LoVo (cell line): Measurements from ENCODE around the gene NFATC1.

Source experiments
- DNase-seq: peaks from one replicate; pipeline ENCODE4 v3.0.0-alpha.2; 2016; ENCODE audit warnings: low spot score

The NFATC1 gene

DNA sequence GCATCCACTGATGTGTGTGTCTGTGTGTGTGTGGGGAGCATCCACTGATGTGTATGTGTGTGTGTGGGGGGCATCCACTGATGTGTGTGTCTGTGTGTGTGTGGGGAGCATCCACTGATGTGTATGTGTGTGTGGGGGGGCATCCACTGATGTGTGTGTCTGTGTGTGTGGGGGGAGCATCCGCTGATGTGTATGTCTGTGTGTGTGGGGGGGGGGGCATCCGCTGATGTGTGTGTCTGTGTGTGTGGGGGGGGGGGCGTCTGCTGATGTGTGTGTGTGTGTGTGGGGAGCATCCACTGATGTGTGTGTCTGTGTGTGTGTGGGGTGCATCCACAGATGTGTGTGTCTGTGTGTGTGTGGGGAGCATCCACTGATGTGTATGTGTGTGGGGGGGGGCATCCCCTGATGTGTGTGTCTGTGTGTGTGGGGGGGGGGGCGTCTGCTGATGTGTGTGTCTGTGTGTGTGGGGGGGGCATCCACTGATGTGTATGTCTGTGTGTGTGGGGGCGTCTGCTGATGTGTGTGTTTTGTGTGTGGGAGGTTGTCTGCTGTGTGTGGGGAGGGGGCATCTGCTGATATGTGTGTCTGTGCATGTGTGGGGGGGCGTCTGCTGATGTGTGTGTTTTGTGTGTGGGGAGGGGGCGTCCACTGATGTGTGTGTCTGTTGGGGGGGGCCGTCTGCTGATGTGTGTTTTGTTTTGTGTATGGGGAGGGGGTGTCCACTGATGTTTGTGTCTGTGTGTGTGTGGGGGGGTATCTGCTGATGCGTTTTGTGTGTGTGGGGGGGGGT, 125.9 kb downstream of the NFATC1 start:
- DNase-seq, result no peak

DNA sequence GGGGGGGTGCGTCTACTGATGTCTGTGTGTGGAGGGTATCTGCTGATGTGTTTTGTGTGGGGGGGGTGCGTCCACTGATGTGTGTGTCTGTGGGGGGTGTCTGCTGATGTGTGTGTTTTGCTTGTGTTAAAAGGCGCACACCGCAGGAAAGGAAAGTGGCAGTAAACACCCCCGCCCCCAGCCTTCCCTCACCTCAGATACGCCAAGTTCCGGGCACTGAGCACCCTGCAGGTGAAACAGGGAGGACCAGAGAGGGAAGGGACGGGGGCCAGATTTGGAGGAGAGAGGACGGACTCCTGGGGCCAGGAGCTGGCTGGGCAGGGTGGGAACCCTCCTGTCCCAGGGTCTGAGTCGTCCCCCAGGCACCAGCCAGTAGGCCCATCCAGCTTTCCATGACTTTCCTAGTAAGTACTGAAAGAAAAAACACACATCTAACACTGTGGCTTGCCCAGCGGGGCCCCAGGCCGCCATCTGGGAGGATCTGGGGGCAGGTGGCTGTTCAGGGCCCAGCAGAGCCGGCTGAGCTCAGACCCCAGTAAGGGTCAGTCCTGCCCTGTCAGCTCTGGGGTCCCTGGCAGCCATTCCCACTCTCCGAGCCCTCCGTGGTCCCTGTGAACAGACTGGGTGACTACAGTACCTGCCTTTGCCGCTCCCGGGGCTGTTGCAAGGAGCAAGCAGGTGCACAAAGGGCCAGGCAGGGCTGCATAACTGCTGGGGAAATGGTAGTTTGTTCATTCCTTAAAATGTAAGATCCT, 126.9 kb downstream of the NFATC1 start:
- DNase-seq, result no peak

DNA sequence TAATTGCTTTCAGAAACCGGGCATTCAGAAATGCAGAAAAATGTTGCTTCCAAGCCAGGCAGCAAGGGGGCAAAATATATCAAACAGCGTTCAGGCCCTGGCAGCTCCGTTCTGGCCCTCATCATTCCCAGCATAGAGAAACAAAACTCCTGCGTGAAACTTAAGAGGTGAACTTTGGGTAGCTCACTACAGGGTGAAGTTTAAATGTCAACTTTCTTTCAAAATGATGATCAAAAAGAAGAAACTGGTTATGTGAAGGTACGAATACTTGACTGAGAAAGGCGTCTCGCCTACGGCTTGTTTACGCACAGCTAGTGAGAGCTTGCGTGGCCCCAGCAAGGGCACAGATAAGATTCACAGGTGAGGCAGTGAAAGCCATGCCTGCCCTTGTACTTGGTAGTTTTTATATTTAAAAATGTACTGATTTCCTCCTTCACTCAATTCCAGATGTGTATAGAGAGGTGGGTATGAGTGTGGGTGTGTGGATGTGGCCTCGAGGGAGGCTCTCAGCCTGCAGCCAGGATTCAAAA, 127.5 kb downstream of the NFATC1 start:
- DNase-seq, result no peak

DNA sequence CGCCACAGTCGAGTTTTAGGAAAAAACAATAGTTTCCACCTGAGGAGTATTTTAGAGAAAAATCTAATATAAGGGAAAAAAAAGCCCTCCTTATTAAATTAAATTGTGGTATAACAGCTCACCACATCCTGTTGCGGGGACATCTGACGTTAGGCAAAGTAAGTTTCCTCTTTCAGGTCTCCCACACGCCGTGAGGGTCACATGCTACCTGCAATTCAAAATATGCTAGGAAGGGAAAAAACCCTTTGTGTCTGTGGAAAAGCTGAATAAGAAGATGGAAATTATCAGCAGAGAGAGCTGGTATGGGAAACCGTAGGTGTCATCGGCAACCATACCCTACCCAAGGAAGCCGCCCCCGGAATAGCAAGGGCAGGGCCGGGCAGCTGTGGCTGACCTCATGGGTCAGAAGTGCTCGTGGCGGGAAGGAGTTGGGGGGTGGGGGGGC, 128.0 kb downstream of the NFATC1 start:
- DNase-seq, result no peak

DNA sequence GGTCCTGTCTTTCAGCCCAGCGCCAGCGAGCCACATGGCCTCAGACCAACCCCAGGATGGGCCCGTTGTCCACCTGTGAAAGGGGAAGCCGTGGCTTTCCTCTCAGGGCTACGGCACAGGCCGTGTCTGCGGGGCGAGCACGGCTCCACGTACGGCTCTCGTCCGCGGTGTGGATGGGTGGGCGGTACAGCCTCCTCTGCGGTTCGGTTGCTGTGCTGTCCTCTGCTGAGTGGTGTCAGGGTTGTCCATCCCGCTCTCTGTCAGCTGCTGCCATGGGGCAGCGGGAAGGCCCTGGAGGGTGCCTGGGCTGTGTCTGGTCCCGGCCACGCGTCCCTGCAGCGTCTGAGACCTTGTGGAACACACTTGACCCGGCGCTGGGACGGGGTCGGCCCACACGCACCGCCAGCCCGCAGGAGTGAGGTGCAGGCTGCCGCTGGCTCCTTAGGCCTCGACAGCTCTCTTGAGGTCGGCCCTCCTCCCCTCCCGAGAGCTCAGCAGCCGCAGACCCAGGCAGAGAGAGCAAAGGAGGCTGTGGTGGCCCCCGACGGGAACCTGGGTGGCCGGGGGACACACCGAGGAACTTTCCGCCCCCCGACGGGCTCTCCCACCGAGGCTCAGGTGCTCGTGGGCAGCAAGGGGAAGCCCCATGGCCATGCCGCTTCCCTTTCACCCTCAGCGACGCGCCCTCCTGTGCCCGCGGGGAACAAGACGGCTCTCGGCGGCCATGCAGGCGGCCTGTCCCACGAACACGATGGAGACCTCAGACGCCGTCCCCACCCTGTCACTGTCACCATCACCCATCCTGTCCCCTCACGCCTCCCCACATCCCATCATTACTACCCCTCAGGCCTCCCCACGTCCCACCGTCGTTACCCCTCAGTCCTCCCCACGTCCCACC, 128.7 kb downstream of the NFATC1 start:
- no peak for DNase-seq

DNA sequence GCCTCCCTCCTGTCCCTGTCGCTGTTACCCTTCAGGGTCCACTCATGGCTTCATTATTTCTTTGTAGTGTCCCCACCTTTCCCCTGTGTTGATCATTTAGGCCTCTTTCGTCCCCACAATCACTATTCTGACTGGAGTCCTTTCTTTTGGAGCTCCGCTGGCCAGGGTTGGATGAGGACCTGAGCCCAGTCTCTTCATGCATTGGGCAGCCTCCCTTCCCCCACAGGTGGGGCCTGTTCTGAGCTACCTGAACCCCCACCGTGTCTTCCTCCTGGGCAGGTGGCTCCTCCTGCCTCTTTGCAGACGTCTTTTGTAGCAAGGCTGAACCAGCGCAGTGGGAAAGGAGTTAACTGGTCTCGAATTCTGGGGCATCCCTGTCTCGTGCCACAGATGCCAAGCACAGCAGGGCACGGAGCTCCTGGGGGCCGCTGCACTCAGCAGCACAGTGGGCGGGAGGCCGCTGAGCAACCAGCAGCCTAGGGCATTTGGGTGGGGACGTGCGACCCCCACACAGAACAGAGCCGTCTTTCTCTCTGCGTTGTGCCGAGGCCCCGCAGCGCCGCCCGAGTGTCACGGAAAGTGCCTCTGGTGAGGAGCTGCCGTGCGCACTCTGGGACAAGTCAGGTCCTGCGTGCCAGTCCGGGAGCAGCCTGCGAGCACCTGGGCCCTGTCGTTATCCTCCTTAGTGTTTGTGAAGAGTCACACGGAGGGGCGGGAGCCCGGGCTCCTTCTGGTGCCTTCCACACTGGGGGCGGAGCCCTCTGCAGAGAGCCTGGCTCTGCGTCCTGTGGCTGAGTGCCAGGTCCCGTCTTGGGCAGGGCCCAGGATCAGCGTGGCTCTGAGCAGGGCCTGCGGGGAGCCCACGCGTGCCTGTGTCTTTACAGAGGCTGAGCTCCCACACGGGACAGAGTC, 130.1 kb downstream of the NFATC1 start:
- DNase-seq, result no peak

DNA sequence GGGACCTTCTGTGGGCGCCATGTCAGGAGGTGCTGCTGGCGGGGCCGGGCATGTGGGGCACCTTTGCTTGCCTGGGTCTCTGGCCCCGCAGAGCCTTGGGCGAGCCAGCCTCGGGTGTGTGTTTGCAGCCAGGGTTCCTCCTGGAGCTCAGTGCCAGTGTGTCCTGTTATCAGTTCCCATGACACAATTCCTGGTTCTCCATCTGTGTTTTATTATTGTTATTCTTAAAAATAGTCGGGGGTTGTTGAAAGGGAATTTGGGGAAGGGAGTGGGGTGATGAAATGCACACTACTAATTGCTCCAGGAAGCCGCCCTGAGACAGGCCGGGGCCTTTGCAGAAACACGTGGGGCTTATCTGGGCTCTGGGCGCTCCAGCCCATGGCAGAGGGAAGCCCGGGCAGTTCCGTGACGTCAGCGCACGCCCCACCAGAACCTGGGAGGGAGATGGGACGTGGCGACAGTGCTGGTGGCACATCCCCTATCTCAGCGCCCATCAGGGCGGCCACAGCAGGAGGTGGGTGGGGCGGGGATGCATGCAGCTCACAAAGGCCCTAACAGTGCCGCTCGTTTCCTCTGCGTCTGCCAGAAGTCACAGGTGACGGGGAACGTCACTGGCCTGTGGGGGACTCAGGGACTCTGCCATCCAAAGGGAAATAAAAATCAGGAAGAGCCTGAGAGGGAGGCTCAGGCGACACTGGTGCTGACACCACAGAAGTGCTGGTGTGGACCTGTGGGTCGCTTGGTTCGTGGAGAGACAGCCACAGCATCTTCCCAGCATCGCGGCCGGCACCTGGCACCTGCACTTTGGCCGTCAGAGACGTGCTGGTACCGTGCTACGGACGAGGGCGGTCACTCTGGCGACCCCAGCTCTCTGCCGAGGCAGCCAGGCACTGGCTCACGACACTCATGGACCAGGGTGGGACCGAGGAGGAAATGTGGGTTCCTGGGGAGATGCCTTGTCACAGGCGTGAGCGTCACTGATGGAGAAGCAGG, 131.0 kb downstream of the NFATC1 start:
- DNase-seq, result no peak

DNA sequence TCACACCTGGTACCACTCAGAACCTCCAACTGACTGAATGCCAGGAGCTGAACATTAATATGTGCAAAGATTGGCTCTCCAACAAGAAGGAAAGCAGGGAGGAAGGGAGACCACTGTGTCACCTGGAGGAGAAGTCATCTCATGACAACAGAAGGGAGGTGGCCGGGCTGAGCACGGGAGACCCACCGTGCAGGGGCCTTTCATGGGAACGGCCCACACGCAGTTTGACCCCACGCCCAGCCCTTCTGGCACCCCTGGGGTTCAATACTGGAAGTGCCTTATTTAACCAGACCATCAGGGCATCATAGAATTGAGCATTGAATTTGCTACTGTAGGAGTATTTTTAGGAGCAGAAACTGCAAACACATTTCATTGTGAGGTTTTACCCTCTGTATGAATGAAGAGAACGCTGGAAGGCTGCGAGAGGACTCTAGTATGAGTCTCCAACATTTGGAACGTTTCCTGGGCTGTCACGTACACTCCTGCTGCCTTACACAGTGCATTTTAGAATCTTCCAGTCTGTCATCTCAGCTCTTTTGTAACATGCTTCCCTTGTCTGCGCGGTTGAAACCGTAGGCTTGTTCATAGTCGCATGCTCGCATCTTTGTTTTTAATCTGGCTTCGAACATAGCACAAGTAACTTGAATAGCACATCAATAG, 132.1 kb downstream of the NFATC1 start:
- no peak for DNase-seq

DNA sequence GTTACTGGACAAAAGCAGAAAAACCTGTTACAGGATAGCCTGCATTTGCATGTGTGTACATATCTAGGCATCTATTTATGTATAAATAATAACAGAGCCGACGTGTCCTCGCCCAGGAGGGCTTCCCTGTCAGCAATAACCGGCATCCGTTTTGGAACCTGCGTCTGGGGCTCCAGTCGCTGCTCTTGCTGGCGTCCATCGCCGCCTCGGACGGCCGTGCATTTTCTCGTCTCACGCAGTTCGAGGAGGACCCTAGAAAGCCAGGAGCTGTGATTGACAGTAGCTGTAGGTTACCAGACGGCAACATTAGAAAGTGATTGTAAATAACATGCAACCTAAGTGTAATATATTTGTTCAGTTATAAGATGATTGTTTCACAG, 132.6 kb downstream of the NFATC1 start:
- DNase-seq, result no peak

DNA sequence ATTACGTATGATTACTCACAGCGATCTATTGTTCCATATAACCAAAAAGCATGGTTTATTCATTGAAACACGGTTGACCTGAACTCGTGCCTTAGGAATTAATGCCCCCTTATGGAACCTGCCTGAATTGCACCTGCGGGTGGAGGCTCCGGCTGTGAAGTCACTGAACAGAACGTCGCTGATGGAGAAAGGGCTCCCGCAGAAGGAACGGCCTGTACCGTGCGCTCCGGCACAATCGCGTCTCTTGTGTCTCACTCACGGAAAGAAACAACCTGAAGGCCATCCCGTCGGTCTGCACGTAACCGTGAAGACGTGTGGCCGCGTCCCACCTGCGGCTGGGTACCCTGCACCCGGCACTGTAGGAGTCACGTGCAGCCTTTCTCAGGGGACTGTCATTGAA, 133.1 kb downstream of the NFATC1 start:
- peak; percentile 27 for DNase-seq

DNA sequence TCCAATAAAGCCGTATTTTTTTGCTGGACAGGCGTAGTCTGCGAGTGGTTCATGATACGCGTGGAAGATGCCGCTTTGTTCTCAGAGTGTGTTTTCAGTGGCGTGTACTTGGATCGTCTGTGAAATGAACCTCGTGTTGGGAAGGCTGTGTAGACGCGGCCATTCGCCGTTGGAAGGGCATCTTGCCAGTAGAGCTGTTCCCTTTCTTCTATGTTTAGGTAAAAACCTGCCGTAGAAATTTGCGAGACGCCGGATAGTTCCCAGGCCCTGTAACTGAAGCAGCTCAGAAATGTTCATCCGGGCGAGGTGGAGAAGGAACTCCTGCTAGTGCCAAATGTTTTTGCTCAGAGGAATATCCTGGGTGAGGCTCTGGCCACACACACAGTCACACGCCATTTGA, 133.6 kb downstream of the NFATC1 start:
- DNase-seq, result no peak

DNA sequence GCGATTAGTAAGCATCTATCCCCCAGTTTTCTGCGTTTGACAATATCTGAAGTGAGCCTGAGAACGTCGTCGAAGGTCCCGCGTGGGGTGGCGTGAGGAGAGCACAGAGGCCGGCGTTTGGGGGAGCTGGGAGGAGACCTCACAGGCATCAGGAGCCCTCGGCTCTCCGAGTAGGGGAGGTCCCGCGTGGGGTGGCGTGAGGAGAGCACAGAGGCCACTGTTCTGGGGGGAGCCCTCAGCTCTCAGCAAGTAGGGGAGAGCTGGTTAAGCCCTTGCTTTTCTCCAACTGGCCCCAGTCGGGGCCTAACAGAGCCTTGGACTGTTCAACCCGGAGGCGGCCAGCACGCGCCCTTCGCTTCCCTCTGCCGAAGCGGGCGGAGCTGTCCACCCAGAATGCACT, 134.3 kb downstream of the NFATC1 start:
- DNase-seq, result no peak

DNA sequence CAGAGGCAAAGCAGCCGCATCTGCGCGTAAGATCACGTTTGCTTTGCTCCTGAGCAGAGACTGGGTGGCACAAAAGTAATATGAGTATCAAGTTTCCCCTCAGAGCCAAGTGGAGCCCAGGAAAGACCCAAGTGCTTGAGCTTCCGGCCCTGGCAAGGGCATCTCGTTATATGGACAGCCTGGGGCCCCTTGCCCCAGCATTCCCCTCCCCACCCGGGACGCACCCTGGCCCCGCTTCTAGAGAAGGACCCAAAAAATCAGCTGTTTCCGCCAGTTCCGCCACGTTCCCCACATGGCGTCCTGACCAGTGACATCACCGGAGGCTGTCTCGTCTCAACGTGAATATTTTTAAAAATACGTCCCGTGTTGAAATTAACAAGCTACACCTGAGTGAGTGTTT, 135.1 kb downstream of the NFATC1 start:
- no peak for DNase-seq

DNA sequence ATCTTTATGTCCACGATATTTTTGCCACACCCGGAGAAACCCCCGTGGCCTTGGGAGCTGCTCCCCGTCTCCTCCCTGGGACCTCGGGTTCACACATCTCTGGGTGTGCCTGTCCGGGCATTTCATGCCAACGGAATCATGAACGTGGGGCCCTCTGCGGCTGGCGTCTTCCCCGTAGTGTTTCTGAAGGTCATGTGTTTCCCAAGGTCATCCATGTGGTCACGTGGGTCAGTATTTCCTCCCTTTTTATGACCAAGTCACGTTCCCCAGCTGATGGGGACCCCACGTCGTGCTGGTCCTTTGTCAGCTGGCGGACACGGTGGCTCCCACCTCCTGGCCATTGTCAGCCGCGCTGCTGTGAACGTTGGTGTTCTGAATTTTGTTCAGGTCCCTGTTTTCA, 135.7 kb downstream of the NFATC1 start:
- no peak for DNase-seq

DNA sequence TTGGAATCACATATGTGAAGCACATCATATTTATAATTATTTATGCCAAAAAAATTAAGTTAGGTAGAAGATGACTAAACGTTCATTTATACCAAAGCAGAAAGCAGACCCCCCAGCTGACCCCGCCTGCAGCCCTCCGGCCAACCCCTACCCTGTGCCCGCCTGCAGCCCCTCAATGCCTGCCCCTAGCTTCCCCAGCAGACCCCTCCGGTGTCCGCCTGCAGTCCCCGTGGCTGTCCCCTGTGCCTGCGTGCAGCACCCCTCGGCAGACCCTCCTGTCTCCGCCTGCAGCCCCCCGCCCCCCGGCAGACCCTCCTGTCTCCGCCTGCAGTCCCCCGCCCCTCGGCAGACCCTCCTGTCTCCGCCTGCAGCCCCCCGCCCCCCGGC, 136.2 kb downstream of the NFATC1 start:
- no peak for DNase-seq

DNA sequence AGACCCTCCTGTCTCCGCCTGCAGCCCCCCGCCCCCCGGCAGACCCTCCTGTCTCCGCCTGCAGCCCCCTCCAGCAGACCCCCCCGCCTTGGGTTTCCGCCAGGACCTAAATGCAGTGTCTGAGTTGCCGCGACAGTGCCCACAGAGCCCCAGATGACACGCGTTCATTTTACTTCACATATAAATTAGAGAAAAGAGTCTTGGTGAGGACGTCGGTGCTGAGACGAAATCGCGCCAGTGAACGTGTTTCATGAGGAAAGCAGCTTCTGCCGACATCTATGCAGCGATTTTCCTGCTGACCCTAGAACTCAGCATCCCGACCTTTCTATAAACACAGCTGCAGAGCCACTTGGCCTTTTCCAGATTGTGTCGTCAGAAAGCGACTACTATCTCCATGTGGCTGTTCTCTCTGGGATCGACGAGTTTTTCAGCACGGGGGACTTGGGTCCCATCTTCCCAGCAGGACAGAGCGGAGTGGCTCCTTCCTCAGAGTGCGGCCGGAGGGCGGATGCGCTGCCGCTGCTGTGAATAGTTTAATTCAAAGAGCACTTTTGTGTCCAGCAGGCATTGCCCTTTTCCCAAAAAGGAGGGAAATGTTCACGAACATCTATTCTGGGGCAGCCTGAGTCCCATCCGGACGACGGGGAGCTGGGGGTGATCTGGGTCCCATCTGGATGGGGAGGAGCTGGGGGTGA, 136.7 kb downstream of the NFATC1 start:
- no peak for DNase-seq

DNA sequence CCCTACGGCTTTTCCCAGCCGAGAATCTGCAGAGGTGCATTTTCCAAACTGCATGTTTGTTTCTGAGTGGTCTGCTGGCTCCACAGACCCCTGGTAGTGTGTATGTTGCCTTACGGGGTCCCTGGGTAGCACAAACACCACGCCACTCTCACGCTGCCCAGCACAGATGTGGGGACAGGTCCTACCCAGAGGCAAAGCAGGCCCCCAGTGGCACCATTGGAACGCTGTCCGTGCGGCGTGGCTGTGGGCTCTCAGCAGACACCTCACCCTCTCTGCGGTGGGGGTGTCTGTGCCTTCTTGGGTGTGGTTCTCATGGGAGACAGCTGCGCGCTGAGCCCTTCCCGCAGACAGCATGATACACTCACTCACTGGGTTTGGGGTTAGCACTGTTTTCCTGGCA, 137.4 kb downstream of the NFATC1 start:
- DNase-seq, result no peak

DNA sequence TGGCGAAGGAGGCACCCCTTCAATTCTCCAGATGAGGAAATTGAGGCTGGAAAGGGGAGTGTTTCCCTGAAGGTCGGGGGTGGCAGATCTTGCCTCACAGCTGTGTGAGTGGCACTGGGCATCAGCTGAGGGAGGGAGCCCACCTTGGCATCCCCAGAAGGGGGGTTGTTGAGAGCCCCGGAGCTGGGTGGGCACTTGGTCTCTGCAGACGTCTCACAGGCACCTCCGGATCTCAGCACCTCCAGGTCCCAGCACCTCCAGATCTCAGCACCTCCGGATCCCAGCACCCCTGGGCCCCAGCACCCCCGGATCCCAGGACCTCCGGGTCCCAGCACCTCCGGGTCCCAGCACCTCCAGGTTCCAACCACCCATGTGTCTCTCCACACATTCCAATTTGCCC, 137.9 kb downstream of the NFATC1 start:
- DNase-seq, result no peak

DNA sequence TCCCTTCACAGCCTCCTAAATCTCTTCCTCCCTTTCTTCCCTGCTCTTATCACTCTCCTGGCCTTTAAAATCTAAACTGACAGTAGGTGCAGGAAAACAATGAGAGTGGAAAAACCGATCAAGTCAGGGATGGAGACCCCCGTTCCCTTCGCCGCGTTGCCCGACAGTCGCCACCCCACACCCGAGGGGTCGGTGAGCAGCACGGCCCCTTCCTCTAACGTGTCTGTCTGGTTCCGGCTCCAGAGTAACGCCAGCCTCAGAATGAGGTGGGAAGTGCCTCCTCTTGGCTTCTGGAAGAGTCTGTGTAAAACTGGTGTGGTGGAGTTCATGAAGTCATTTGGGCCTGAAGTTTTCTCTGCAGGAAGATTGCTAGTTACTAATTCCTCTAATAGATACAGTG, 138.6 kb downstream of the NFATC1 start:
- no peak for DNase-seq
